Endothelial cell of umbilical vein (primary cell): ENCODE data around the gene PPM1L. TPM values are rescaled to one million over a fixed set of nuclear protein-coding genes. Genes with fewer than 3 reads are reported as not detected.

Experiments
- BruUV-seq: library from RNA; stranded (reverse); fragments of 400-500 nt; replicated peaks from 2 replicates; lab custom pipeline; 2021; lab: Mats Ljungman, UMichigan
- CTCF ChIA-PET: fragments of 300-600, 350-600 bp; sonication (Branson Sonifier 250); formaldehyde crosslinking; loops from one replicate; lab custom pipeline; 2021; ENCODE audit warnings: antibody characterized with exemption, inconsistent platforms; lab: Charles Lee
- POLR2A ChIA-PET: fragments of 300-600, 350-600 bp; sonication (Branson Sonifier 250); formaldehyde crosslinking; loops from one replicate; lab custom pipeline; 2021; ENCODE audit warnings: antibody characterized with exemption, inconsistent platforms; lab: Charles Lee
- DNase-seq: peaks from one replicate; pipeline ENCODE4 v3.0.0-alpha.2; 2011; ENCODE audit warnings: low read depth, low spot score
- FAIRE-seq: peaks from 2 replicates; lab custom pipeline; 2011; peaks lifted over from hg19 to GRCh38; lab: Jason Lieb, UNC
- H2AFZ ChIP-seq: 2 replicates; pipeline ENCODE4 v1.6.0; 2012; ENCODE audit warnings: low read depth, low read length, control low read depth, inconsistent platforms
- H3K27ac ChIP-seq: 2 replicates; pipeline ENCODE4 v1.5.1; 2011; ENCODE audit warnings: low read depth, mild to moderate bottlenecking, control low read depth, low read length, moderate library complexity; ENCODE audit not compliant: insufficient read depth
- H3K27me3 ChIP-seq, 2 experiments: 2 replicates each; pipeline versions ENCODE4 v1.6.0 to v1.6.1; 2011; ENCODE audit warnings: low read length in 2 of 2, mixed read lengths in 1 of 2; ENCODE audit not compliant: control insufficient read depth in 2 of 2, insufficient read depth in 2 of 2
- H3K36me3 ChIP-seq, 2 experiments: 2 replicates in 1 of 2; 3 replicates in 1 of 2; pipeline ENCODE4 v1.5.1; 2011; ENCODE audit warnings: low read length in 2 of 2, mild to moderate bottlenecking in 1 of 2, moderate library complexity in 1 of 2; ENCODE audit not compliant: control insufficient read depth in 2 of 2, insufficient read depth in 2 of 2; ENCODE audit errors: extremely low read depth in 1 of 2
- H3K4me1 ChIP-seq: 3 replicates; pipeline ENCODE4 v1.5.1; 2011; ENCODE audit warnings: mild to moderate bottlenecking, low read length; ENCODE audit not compliant: control insufficient read depth, insufficient read depth; ENCODE audit errors: extremely low read depth
- H3K4me2 ChIP-seq: 2 replicates; pipeline ENCODE4 v1.6.1; 2011; ENCODE audit warnings: low read length, control low read depth, mixed read lengths; ENCODE audit not compliant: insufficient read depth
- H3K4me3 ChIP-seq, 3 experiments: fragments of 200-600 bp in 1 of 3; sonication (generic), shearing (Covaris generic) in 1 of 3; replicated peaks in 1 of 3; 2 replicates each; pipeline ENCODE4 v1.5.1; 2011 to 2016; ENCODE audit warnings: control low read depth in 3 of 3, low read length in 3 of 3, mild to moderate bottlenecking in 2 of 3, inconsistent platforms in 1 of 3, low read depth in 1 of 3, moderate library complexity in 1 of 3; ENCODE audit not compliant: insufficient read depth in 1 of 3
- H3K79me2 ChIP-seq: 2 replicates; pipeline ENCODE4 v1.6.0; 2012; ENCODE audit warnings: low read length, inconsistent platforms; ENCODE audit not compliant: control insufficient read depth, insufficient read depth
- H3K9ac ChIP-seq: replicated peaks from 2 replicates; pipeline ENCODE3; 2011; ENCODE audit warnings: low read length, control low read depth; ENCODE audit not compliant: insufficient read depth; ENCODE audit errors: extremely low read depth
- H3K9me1 ChIP-seq: replicated peaks from 3 replicates; pipeline ENCODE4 v1.6.0; 2011; ENCODE audit warnings: mild to moderate bottlenecking, low read length; ENCODE audit not compliant: control insufficient read depth, insufficient read depth; ENCODE audit errors: extremely low read depth
- H3K9me3 ChIP-seq: replicated peaks from 2 replicates; pipeline ENCODE4 v1.5.1; 2012; ENCODE audit warnings: low read length, inconsistent platforms; ENCODE audit not compliant: control insufficient read depth, insufficient read depth
- H4K20me1 ChIP-seq: replicated peaks from 2 replicates; pipeline ENCODE3; 2011; ENCODE audit warnings: mild to moderate bottlenecking, low read length; ENCODE audit not compliant: control insufficient read depth, insufficient read depth; ENCODE audit errors: extremely low read depth
- EZH2 ChIP-seq: IDR thresholded peaks from 2 replicates; pipeline ENCODE4 v1.6.1; 2012; ENCODE audit warnings: borderline replicate concordance, low read depth, mild to moderate bottlenecking, moderate library complexity, low read length, inconsistent platforms; ENCODE audit not compliant: severe bottlenecking
- FOS ChIP-seq: IDR thresholded peaks from 2 replicates; pipeline ENCODE4 v1.6.1; 2011; ENCODE audit warnings: mild to moderate bottlenecking, low read length, moderate library complexity, borderline replicate concordance; ENCODE audit not compliant: insufficient read depth
- GATA2 ChIP-seq: IDR thresholded peaks from 2 replicates; pipeline ENCODE4 v1.7.0; 2011; ENCODE audit warnings: low read depth, mild to moderate bottlenecking, moderate library complexity, mixed read lengths, low read length; ENCODE audit not compliant: insufficient read length, insufficient read depth
- JUN ChIP-seq: IDR thresholded peaks from 2 replicates; pipeline ENCODE4 v1.6.1; 2011; ENCODE audit warnings: borderline replicate concordance, low read depth; ENCODE audit not compliant: insufficient read length, insufficient read depth
- MYC ChIP-seq: IDR thresholded peaks from one replicate; pipeline ENCODE4 v1.6.1; 2011; ENCODE audit warnings: mild to moderate bottlenecking, low read depth, low read length
- POLR2A ChIP-seq: IDR thresholded peaks from 2 replicates; pipeline ENCODE4 v1.6.1; 2012; ENCODE audit warnings: low read depth, mild to moderate bottlenecking, control low read depth, low read length
- POLR2AphosphoS5 ChIP-seq: IDR thresholded peaks from 2 replicates; pipeline ENCODE4 v1.6.1; 2012; ENCODE audit warnings: low read depth, mild to moderate bottlenecking, control low read depth, low read length, moderate library complexity; ENCODE audit not compliant: insufficient read depth
- dilution Hi-C: fragments of 300-500 bp; cut with MboI; formaldehyde crosslinking; loops from one replicate; pipeline ENCODE4 v1.15.0; 2019; ENCODE audit warnings: low sequenced_read_pairs; ENCODE audit not compliant: extremely low pct_ligation_motif_present
- intact Hi-C: fragments of 100-400 bp; cut with micrococcal nuclease; formaldehyde crosslinking; loops from one replicate; pipeline ENCODE4 v1.10.0; 2022
- polyA plus RNA-seq, 4 experiments: library from polyadenylated mRNA; depleted of rRNA in 3 of 4; stranded (reverse) in 3 of 4; unstranded in 1 of 4; fragments of >200 nt; gene quantifications; 2 replicates each; pipeline versions ENCODE4 v1.2.1 to v1.2.3, GENCODE V29; 2011 to 2012; ENCODE audit warnings: missing spikeins in 1 of 4
- total RNA-seq: library from RNA; stranded (reverse); gene quantifications from 2 replicates; pipeline ENCODE4 v1.2.3, GENCODE V29; 2021
- TF ChIP-seq, protein P1 (sequence below), 2 donors: IDR thresholded peaks; 1 replicate in 1 of 2; 2 replicates in 1 of 2; pipeline ENCODE4 v1.5.1; 2011; ENCODE audit warnings: low read length in 2 of 2, mild to moderate bottlenecking in 2 of 2, moderate library complexity in 2 of 2, control low read depth in 1 of 2, inconsistent platforms in 1 of 2, low read depth in 1 of 2; ENCODE audit not compliant: insufficient read depth in 1 of 2; ENCODE audit errors: extremely low read depth in 1 of 2
- TF ChIP-seq, protein P2 (sequence below): IDR thresholded peaks from 2 replicates; pipeline ENCODE4 v1.6.1; 2011; ENCODE audit not compliant: insufficient read depth, insufficient read length

The PPM1L gene
- total and polyA plus RNA-seq, 2 donors (not counting 3 experiments of a cell fraction or from before 2014, with no cell fraction given), result 0.63 to 2.9 TPM

DNA sequence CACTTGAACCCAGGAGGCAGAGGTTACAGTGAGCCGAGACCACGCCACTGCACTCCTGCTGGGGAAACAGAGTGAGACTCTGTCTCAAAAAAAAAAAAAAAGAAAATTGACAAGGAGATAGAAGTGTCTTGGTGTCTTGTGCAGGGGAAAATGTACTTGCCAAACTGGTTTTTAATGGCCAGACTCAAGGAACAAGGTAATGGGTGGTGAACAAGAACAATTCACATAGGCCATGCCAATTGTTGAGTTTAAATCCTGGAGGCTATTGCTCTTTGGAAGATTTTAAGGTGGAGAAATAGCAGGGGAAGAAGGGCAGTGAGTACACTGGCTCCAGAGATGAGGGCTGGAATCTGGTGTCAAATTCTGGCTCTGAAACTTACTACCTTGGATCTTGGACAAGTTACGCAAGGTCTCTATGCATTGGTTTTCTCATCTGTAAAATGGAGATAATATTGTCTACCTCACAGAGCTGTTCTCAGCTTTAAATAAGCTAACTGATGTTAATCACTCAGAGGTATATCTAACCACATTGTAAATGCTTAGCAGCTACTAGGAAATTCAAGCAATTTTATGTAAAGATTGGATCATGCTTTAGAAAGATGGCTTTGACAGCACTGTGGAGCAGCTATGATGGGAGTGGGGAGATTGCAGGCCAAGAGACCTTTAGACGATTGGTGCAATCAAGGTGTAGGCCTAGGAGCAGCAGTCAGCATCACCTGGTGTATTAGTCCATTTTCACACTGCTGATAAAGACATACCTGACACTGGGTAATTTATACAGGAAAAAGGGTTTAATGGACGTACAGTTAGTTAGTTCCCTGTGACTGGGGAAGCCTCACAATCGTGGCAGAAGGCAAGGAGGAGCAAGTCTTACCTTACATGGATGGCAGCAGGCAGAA lies 270.8 kb downstream of the PPM1L start:
- no TSS peak for BruUV-seq
- Histone ChIP-seq H3K4me3 (no peak overlapping the region), H3K9me1 (no peaks in the 10 kb centered on the region), H3K27me3 (no peaks in the 10 kb centered on the region), H3K9me3 (no peaks in the 10 kb centered on the region), H2AFZ (no peak overlapping the region), H3K4me2 (no peak overlapping the region), H3K79me2 (no peaks in the 10 kb centered on the region), H3K4me1 (no peaks in the 10 kb centered on the region), H3K36me3 (no peaks in the 10 kb centered on the region), H4K20me1 (no peaks in the 10 kb centered on the region), H3K27ac (no peak overlapping the region), H3K9ac (no peak overlapping the region)
- DNase-seq, result no peak
- intact Hi-C loops (no loop called here), dilution Hi-C loops (no loop called here)
- POLR2A ChIA-PET, result no interaction called here
- no peak for FAIRE-seq
- TF ChIP-seq, protein P1, sequence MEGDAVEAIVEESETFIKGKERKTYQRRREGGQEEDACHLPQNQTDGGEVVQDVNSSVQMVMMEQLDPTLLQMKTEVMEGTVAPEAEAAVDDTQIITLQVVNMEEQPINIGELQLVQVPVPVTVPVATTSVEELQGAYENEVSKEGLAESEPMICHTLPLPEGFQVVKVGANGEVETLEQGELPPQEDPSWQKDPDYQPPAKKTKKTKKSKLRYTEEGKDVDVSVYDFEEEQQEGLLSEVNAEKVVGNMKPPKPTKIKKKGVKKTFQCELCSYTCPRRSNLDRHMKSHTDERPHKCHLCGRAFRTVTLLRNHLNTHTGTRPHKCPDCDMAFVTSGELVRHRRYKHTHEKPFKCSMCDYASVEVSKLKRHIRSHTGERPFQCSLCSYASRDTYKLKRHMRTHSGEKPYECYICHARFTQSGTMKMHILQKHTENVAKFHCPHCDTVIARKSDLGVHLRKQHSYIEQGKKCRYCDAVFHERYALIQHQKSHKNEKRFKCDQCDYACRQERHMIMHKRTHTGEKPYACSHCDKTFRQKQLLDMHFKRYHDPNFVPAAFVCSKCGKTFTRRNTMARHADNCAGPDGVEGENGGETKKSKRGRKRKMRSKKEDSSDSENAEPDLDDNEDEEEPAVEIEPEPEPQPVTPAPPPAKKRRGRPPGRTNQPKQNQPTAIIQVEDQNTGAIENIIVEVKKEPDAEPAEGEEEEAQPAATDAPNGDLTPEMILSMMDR (IDR thresholded peaks at IDR 0.05; ENCODE audit: extremely low read depth in 1 of 2, insufficient read depth in 1 of 2, low read depth in 1 of 2, low read length in 2 of 2), result no peak
- TF ChIP-seq JUN (no peak), MYC (no peak), FOS (no peak), POLR2AphosphoS5 (no peak), EZH2 (no peak), POLR2A (no peak), GATA2 (no peak)
- TF ChIP-seq, protein P2, sequence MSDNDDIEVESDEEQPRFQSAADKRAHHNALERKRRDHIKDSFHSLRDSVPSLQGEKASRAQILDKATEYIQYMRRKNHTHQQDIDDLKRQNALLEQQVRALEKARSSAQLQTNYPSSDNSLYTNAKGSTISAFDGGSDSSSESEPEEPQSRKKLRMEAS, result no peak
- CTCF ChIA-PET, result interaction anchor here (1.6 kb wide), 1 partner anchor 8 kb away, joined by 5 read pairs; no protein-coding TSS in a partner anchor
